ENCODE measurements around the gene KRTAP12-3. TPM values are rescaled to one million over a fixed set of nuclear protein-coding genes. Genes with fewer than 3 reads are reported as not detected.

The KRTAP12-3 gene
- total RNA-seq, 6 experiments from 2014 or later = not detected

DNA sequence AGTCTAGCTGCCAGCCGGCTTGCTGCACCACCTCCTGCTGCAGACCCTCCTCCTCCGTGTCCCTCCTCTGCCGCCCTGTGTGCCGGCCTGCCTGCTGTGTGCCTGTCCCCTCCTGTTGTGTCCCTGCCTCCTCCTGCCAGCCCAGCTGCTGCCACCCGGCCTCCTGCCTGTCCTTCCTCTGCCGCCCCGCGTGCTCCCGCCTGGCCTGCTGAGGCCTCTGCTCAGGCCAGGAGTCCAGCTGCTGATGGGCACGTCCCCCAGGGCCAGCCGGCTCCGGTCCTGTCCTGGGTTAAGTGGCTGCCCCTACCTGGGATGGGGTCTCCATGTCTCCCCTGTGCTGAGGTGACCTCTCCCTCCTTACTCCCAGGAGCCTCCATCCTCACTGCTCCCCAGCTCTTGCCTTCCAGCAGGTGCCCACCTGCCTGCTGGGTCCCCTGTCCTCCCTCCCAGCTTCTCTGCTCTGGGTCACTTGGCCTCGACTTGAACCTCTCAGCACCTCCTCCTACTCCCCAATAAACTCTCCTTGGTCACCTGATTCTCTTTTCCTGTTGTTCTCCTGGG is 45.0 kb upstream of the KRTAP12-3 start:
- no peak overlapping the region for H3K4me3 Mint-ChIP-seq
- no peak for DNase-seq
- H3K4me1 Mint-ChIP-seq (ENCODE audit: low read depth) = no peaks in the 10 kb centered on the region
- H3K27me3 Mint-ChIP-seq (ENCODE audit: insufficient read depth) = no peaks in the 10 kb centered on the region; the same call in 1 of the 2 replicates
- H3K9me3 Mint-ChIP-seq = peaks cover 53% of the 10 kb centered on the region
- H3K27ac Mint-ChIP-seq = no peak overlapping the region
- peaks cover 6% of the 10 kb centered on the region for H3K36me3 Mint-ChIP-seq (ENCODE audit: low read depth)
- TF ChIP-seq, protein P1, sequence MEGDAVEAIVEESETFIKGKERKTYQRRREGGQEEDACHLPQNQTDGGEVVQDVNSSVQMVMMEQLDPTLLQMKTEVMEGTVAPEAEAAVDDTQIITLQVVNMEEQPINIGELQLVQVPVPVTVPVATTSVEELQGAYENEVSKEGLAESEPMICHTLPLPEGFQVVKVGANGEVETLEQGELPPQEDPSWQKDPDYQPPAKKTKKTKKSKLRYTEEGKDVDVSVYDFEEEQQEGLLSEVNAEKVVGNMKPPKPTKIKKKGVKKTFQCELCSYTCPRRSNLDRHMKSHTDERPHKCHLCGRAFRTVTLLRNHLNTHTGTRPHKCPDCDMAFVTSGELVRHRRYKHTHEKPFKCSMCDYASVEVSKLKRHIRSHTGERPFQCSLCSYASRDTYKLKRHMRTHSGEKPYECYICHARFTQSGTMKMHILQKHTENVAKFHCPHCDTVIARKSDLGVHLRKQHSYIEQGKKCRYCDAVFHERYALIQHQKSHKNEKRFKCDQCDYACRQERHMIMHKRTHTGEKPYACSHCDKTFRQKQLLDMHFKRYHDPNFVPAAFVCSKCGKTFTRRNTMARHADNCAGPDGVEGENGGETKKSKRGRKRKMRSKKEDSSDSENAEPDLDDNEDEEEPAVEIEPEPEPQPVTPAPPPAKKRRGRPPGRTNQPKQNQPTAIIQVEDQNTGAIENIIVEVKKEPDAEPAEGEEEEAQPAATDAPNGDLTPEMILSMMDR (IDR thresholded peaks at IDR 0.05) = no peak

DNA sequence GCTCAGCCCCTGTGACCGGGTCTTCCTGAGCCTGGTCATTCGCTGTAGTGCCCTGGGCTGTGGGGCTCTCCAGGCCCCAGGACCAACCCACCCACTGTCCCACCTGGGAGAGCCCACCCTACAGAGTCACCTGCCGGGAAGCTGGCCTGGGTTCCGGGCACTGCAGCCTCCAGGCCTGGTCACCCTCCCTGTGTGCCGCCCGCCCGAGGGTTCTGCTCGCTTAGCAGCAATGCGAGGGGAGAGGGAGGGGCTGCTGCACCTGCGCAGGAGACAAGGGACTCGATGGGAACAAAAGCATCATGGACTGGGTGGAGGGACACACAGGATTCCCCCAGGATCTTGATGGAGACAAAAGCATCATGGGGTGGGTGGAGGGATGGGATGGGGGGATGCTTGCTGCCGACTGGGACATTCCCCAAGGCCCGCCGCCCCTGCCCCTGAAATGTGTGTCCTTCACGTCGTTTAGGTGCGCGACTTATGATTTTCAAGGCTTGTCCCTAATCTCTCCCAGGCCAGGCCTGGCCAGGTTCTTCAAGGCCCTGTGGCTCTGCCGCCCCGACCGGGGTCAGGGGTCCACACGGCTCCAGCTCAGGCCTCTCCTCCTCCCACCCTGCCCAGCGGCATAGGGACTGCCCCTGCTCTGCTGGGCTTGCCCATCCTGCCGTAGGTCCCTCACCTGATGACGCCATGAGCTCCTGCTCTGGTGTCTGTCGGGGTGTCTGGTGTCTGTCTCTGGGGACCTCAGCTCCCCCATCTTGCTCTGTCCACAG is 44.2 kb upstream of the KRTAP12-3 start:
- Mint-ChIP-seq H3K4me1 (ENCODE audit: low read depth) (no peaks in the 10 kb centered on the region), H3K27ac (no peak overlapping the region), H3K36me3 (ENCODE audit: low read depth) (peaks cover 6% of the 10 kb centered on the region), H3K27me3 (ENCODE audit: insufficient read depth) (no peaks in the 10 kb centered on the region; the same call in 1 of the 2 replicates), H3K9me3 (peaks cover 56% of the 10 kb centered on the region), H3K4me3 (no peak overlapping the region)
- no peak for DNase-seq
- TF ChIP-seq, protein P1 (IDR thresholded peaks at IDR 0.05) = no peak

DNA sequence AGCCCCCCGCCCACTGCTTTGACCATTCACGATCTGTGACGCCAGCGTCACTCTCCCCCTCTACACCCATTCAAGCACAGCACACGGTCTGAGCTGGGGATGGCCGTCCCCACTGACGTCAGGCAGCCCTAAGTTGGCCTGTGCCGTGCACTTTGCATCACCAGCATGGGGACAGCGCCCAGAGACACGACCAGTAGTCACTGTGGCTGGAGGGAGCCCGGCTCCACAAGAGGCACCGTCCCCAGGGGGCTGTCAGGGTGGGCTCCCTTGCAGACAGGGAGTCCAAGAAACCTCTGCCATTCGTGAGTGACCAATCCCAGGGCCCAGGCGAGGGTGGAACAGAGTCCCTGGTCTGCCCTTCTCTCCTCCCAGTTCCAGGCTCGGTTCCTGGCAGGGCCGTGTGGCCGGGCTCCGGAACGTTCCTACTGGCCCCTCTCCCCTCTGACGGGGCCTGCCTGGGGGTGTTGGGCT is 43.5 kb upstream of the KRTAP12-3 start:
- Mint-ChIP-seq H3K4me3 (no peak overlapping the region), H3K4me1 (ENCODE audit: low read depth) (no peaks in the 10 kb centered on the region), H3K27ac (no peak overlapping the region), H3K9me3 (peaks cover 54% of the 10 kb centered on the region), H3K27me3 (ENCODE audit: insufficient read depth) (no peaks in the 10 kb centered on the region; the same call in 1 of the 2 replicates), H3K36me3 (ENCODE audit: low read depth) (peaks cover 6% of the 10 kb centered on the region)
- no peak for DNase-seq
- TF ChIP-seq, protein P1 (IDR thresholded peaks at IDR 0.05) = no peak

DNA sequence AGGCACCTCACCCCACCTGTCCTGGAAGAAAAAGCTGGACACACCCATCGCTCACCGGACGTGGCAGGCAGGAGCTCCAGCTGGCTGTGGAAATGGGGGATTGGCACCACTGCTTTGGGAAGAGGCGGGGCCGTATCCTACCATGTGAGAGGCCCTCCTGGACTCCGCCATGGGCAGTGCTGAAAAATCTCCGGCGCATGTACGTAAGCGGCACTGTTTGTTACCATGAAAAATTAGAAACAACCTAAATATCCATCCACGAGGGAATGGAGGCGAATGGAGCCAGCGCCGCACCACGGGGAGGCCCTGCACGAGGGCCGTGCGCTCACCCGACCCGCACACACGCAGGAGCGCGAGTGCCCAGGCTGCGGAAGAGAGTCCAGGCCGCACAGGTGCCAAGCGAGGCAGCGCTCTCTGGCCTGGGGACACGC is 42.8 kb upstream of the KRTAP12-3 start:
- no peak overlapping the region for H3K4me3 Mint-ChIP-seq
- TF ChIP-seq, protein P1 (IDR thresholded peaks at IDR 0.05) = no peak
- H3K27me3 Mint-ChIP-seq (ENCODE audit: insufficient read depth) = no peaks in the 10 kb centered on the region; the same call in 1 of the 2 replicates
- no peaks in the 10 kb centered on the region for H3K4me1 Mint-ChIP-seq (ENCODE audit: low read depth)
- no peak for DNase-seq
- H3K9me3 Mint-ChIP-seq = peaks cover 54% of the 10 kb centered on the region
- peaks cover 6% of the 10 kb centered on the region for H3K36me3 Mint-ChIP-seq (ENCODE audit: low read depth)
- H3K27ac Mint-ChIP-seq = no peak overlapping the region

DNA sequence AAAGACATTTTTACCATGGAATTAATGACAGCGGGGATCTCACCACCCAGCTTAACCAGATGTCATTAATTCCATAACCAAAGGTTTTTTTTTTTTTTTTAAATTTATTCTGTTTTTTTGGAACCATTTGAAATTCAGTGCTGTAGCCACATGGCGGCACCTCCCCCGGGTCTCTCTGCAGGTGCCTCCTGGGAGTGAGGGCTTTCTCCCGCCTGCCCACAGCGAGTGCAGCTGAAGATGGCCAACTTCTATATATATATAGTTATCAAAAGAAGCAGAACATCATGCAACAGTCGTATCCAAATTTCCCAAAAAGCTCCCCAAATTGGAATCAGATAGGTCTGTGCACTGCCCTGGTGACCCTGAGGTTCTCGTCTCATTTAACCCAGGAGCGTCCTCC is 42.3 kb upstream of the KRTAP12-3 start:
- no peaks in the 10 kb centered on the region; the same call in 1 of the 2 replicates for H3K27me3 Mint-ChIP-seq (ENCODE audit: insufficient read depth)
- H3K4me3 Mint-ChIP-seq = no peak overlapping the region
- TF ChIP-seq, protein P1 (IDR thresholded peaks at IDR 0.05) = no peak
- H3K27ac Mint-ChIP-seq = no peak overlapping the region
- H3K36me3 Mint-ChIP-seq (ENCODE audit: low read depth) = peaks cover 6% of the 10 kb centered on the region
- DNase-seq = no peak
- H3K4me1 Mint-ChIP-seq (ENCODE audit: low read depth) = no peaks in the 10 kb centered on the region
- H3K9me3 Mint-ChIP-seq = peaks cover 53% of the 10 kb centered on the region
